Activated CD8-positive, alpha-beta memory T cell treated with anti-CD3 and anti-CD28 coated beads for 1 hour (primary cell): ENCODE results near the gene PLEKHA7.
"Not testable (repeated sequence)": the region's sequence is repeated elsewhere in the genome, so short reads cannot be mapped to it uniquely, and the experiment has no call there.

ENCODE experiments used
- DNase-seq, 2 donors: peaks; one replicate each; pipeline ENCODE4 v3.0.0-alpha.2; 2020; ENCODE audit warnings: low read depth in 1 of 2; ENCODE audit errors: extremely low read depth in 1 of 2

The PLEKHA7 gene

GRCh38 chr11:16918543-16919182, 95.6 kb downstream of the PLEKHA7 start:
- not testable (repeated sequence) for DNase-seq

GRCh38 chr11:16917941-16918340, 96.3 kb downstream of the PLEKHA7 start:
- DNase-seq = no peak

- DNase-seq = no peak
Observed at GRCh38 chr11:16912692-16913111, 101.5 kb downstream of the PLEKHA7 start.

- DNase-seq = no peak
Observed at GRCh38 chr11:16911658-16912057, 102.6 kb downstream of the PLEKHA7 start.

GRCh38 chr11:16911186-16911585, 103.0 kb downstream of the PLEKHA7 start:
- no peak for DNase-seq

- no peak for DNase-seq
Observed at GRCh38 chr11:16909359-16910035, 104.7 kb downstream of the PLEKHA7 start.

- DNase-seq = no peak
Observed at GRCh38 chr11:16905375-16905774, 108.8 kb downstream of the PLEKHA7 start.

GRCh38 chr11:16904761-16905160, 109.5 kb downstream of the PLEKHA7 start:
- not testable (repeated sequence) for DNase-seq

GRCh38 chr11:16902781-16903378, 111.3 kb downstream of the PLEKHA7 start:
- DNase-seq = no peak

- no peak for DNase-seq
Observed at GRCh38 chr11:16902182-16902581, 112.0 kb downstream of the PLEKHA7 start.

- no peak for DNase-seq
Observed at GRCh38 chr11:16900491-16900890, 113.7 kb downstream of the PLEKHA7 start.

- DNase-seq = no peak
Observed at GRCh38 chr11:16899708-16900303, 114.4 kb downstream of the PLEKHA7 start.

- no peak for DNase-seq
Observed at GRCh38 chr11:16898274-16898985, 115.8 kb downstream of the PLEKHA7 start.

- no peak for DNase-seq
Observed at GRCh38 chr11:16897470-16898061, 116.6 kb downstream of the PLEKHA7 start.

GRCh38 chr11:16896729-16897469, 117.3 kb downstream of the PLEKHA7 start:
- DNase-seq = no peak

- no peak for DNase-seq
Observed at GRCh38 chr11:16895306-16895705, 118.9 kb downstream of the PLEKHA7 start.

GRCh38 chr11:16893456-16894066, 120.7 kb downstream of the PLEKHA7 start:
- no peak for DNase-seq

- no peak for DNase-seq
Observed at GRCh38 chr11:16891964-16892363, 122.2 kb downstream of the PLEKHA7 start.

- DNase-seq = no peak
Observed at GRCh38 chr11:16891165-16891564, 123.0 kb downstream of the PLEKHA7 start.

GRCh38 chr11:16890442-16890841, 123.8 kb downstream of the PLEKHA7 start:
- DNase-seq = no peak
